DMS153 treated with DMSO at 0.1 percent for 48 hours (cell line): ENCODE data around the gene FGFR3.

ENCODE experiments used
- DNase-seq: peaks from one replicate; lab custom pipeline; 2025; ENCODE audit not compliant: unreplicated experiment; lab: John Stamatoyannopoulos, UW

FGFR3 gene

DNA sequence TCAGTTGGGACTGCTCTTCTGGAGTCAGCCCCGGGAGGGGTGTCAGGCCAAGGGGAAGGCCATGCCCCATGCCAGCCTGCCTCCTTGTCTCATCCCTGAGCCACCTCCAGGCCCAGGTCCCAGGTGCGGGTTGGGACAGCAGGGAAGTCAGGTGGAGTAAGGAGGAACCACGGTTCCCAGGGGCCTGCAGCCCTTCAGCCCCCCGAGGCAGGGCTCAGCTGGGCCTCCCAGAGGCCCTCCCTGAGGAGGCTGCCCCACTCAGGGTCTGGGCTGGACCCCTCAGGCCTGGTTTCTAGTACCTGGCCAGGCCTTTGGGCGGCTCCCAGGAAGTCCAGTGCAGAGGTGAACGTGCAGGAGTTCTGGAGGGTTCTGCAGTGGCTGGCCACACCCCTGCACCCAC, 23.4 kb upstream of the FGFR3 start:
- DNase-seq, result no peak

GRCh38 chr4:1770245-1770644, 22.8 kb upstream of the FGFR3 start:
- no peak for DNase-seq

- DNase-seq, result no peak
Measured at GRCh38 chr4:1770791-1771231, 22.3 kb upstream of the FGFR3 start.

GRCh38 chr4:1771555-1772305, 21.4 kb upstream of the FGFR3 start:
- no peak for DNase-seq

GRCh38 chr4:1772853-1773538, 20.1 kb upstream of the FGFR3 start:
- no peak for DNase-seq

GRCh38 chr4:1773754-1774153, 19.3 kb upstream of the FGFR3 start:
- no peak for DNase-seq

- DNase-seq, result no peak
Measured at GRCh38 chr4:1775731-1776500, 17.2 kb upstream of the FGFR3 start.

DNA sequence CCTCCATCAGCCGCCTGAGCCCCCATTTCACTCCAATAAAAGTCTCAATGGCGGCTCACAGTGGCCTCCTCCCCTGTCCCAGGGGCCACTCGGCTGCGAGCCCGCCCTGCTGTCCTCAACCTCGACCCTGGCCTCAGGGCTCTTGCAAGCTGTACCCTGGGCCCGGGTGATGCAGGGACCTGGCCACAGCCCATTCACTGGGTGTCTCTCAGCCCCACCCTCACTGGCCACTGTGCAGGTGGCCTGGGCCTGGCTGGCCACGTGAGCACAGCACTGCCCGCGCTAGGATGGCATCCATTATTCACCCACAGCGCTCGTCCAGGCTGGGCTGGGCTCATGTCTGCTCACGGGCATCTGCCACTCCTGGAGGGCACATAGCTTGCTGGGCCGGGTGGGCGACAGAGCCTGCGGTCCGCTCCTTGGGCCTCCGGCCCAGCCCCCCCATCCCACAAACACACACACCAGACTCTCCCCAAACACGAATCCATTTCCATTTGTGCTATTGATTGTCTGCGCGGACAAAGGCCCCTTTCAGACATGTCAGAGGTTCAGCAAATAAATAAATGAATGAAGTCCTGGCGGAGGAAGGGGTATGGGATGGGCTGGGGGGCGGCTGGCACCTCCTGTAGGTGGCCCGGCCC, 16.5 kb upstream of the FGFR3 start:
- no peak for DNase-seq

DNA sequence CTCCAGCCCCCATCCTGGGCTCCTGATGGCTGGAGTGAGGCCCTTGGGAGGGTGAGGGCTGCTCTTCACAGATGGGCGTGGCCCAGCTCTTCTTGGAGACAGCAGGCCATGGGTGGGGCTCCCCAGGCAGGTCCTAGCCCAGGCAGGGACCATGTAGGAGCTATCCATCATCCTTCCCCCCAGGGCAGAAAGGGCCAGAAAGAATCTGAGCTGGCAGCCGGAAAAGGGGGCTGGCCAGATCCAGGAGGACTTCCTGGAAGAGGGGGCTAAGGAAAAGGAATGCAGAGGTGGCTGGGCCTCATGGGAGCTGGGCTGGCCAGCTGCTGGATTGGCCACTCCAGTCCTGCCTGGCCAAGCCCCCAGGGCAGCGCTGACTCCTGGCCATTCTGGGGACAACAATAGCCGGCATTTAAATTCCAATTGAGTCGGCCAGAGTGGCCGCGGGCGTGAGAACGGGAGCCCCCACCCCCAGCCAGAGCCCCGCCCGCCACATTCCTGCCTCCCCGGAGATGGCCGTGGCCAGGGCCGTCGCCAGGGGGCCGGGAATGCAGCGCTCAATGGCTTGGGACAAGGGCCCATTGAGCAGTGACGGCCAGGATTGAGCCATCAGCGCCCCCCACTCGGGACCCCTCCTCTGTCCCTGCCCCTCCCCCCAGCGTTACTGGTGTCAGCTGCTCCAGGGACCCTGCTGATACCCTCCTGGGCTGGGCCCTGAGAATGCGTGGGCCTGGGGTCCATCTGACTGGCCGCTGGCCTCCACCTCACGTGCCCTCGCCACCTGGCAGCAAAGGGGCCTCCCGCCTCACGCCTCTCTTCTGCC, 15.1 kb upstream of the FGFR3 start:
- DNase-seq, result no peak

- DNase-seq, result no peak
Measured at GRCh38 chr4:1778642-1779392, 14.3 kb upstream of the FGFR3 start.

DNA sequence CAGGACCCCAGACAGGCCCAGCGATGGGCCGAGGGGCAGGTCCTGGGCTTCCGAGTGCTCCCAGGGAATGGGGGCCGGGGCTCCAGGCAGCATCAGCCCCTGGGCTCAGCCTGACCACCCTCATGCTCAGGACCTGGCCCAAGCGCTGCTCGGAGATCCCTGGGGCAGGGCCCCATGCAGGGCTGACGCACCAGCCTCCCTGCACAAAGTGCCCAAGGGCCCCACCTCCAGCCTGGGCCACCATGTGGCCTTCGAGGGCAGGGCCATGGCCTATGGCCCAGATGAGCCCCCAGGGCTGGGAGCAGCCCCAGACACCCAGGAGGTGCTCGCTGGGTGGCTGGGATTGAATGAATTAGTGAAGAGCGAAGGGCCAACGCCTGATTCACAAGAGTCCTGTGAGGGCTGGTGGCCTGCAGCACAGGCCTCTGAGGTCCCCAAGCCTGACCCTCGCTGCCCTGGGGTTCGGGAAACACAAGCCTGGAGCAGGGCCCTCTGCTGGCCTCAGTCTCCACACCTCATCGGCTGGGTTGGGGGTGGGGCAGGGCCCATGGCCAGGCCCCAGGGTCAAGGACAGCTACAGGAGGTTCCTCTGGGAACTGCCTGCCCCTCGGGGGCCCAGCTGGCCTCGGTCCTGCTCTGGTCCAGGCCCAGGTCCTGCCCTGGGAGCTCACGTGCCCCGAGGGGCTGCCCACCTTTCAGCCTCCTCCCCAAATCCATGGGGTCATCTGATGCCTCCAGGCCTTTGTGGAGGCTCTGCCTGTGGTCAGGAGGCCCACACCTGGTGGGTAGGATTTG, 13.3 kb upstream of the FGFR3 start:
- no peak for DNase-seq

DNA sequence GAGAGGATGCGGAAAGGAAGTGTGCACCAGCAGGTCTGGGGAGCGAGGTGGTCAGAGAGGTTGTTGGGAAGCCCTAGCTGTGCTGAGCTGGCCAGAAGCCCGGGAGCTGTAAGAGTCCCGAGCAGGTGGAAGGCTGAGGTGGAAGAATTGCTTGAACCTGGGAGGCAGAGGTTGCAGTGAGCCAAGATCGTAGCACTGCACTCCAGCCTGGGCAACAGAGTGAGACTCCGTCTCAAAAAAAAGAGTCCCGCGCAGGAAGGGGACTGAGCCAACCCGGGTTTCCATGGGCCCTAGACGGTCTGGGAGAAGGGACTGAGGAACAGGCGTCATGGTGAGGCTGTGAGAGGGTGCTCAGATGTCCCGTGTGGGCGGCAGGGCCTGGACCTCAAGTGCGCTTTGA, 12.7 kb upstream of the FGFR3 start:
- DNase-seq, result no peak

DNA sequence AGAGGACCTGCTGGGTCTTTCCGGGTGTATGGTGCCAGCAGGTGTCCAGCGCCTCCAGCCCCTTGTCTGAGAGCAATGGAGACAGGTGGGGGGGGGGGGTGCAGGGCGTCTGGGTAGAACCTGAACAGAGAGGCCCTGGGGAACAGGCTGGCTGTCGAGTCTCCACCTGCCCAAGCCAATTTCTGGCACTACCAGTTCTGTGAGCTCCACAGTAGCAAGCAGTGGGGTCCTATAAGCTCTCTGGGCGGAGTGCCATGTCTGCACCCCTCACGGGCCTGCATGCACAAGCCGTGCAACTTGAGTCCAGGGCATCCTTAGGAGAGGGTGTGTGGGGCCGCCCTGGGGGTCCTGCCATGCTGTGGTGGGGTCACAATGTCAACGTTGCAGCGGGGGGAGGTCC, 10.1 kb upstream of the FGFR3 start:
- no peak for DNase-seq

DNA sequence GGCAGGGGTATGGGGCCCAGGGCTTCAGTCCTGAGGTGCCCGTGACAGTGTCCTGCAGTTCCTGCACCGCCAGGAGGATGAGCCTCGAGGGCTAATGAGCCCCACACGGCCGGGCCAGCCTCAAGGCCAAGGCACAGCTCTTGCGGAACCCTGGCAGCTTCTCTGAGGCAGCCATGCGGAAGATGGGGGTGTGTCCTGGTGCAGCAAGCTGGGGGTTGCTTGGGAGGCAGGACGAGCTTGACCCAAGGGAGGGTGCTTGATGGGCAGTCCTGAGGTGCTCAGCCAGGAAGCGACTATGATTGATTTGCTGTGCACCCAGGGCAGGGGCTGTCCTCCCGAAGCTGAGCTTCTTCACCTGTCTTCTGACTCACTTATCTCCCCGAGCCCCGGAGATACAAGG, 9.1 kb upstream of the FGFR3 start:
- DNase-seq, result no peak

DNA sequence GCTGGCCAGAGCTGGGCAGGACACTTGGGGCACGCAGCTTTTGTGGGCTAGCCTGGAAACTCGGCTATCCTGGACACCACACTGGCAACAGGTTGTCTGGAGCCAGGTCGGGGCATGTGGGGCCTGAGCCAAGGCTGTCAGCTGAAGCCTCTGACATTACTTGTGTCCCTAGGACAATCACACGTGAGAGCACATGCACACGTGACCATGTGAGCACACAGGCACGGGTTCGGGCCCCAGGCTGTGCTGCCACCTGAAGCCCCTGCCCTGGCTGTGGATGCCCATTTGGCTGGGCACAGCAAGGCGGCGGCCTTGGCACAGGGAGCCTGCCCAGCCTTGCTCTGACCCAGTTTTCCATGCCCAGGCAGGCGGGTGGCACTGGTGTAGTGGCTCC, 8.7 kb upstream of the FGFR3 start:
- DNase-seq, result no peak

- DNase-seq, result no peak
Measured at GRCh38 chr4:1784789-1785591, 8.1 kb upstream of the FGFR3 start.

GRCh38 chr4:1785592-1785991, 7.5 kb upstream of the FGFR3 start:
- no peak for DNase-seq
